ENCODE measurements around the gene GRM8.

The GRM8 gene

GRCh38 chr7:127146746-127147536, 105.8 kb downstream of the GRM8 start:
- DNase-seq, result no peak

GRCh38 chr7:127137146-127137545, 115.6 kb downstream of the GRM8 start:
- DNase-seq, result no peak

GRCh38 chr7:127135871-127136485, 116.8 kb downstream of the GRM8 start:
- DNase-seq, result no peak

- DNase-seq, result no peak
These were observed 129.5 kb downstream of the GRM8 start for GRCh38 chr7:127123220-127123619.

GRCh38 chr7:127119517-127119916, 133.2 kb downstream of the GRM8 start:
- no peak for DNase-seq

GRCh38 chr7:127114742-127115265, 137.9 kb downstream of the GRM8 start:
- DNase-seq, result no peak

GRCh38 chr7:127107601-127108007, 145.1 kb downstream of the GRM8 start:
- peak; percentile 10 for DNase-seq

GRCh38 chr7:127093340-127093739, 159.4 kb downstream of the GRM8 start:
- DNase-seq, result no peak

- DNase-seq, result no peak
These were observed 161.1 kb downstream of the GRM8 start for GRCh38 chr7:127091620-127092019.

- no peak for DNase-seq
These were observed 163.6 kb downstream of the GRM8 start for GRCh38 chr7:127089146-127089545.

- no peak for DNase-seq
These were observed 171.2 kb downstream of the GRM8 start for GRCh38 chr7:127081539-127081938.

- no peak for DNase-seq
These were observed 172.2 kb downstream of the GRM8 start for GRCh38 chr7:127080576-127080975.

GRCh38 chr7:127066974-127067373, 185.8 kb downstream of the GRM8 start:
- no peak for DNase-seq

- DNase-seq, result no peak
These were observed 193.3 kb downstream of the GRM8 start for GRCh38 chr7:127059475-127059874.

GRCh38 chr7:127057918-127058317, 194.8 kb downstream of the GRM8 start:
- no peak for DNase-seq

- no peak for DNase-seq
These were observed 196.5 kb downstream of the GRM8 start for GRCh38 chr7:127056202-127056601.

GRCh38 chr7:127047521-127047920, 205.2 kb downstream of the GRM8 start:
- DNase-seq, result no peak

GRCh38 chr7:127041689-127042452, 210.9 kb downstream of the GRM8 start:
- no peak for DNase-seq

GRCh38 chr7:127040042-127040441, 212.7 kb downstream of the GRM8 start:
- no peak for DNase-seq

- DNase-seq, result no peak
These were observed 213.2 kb downstream of the GRM8 start for GRCh38 chr7:127039541-127039940.

GRCh38 chr7:127035203-127035849, 217.4 kb downstream of the GRM8 start:
- no peak for DNase-seq

GRCh38 chr7:127034186-127034806, 218.4 kb downstream of the GRM8 start:
- DNase-seq, result no peak

Measured in T-helper 9 cell (primary cell).